Stimulated activated CD4-positive, alpha-beta T cell treated with anti-CD3 and anti-CD28 coated beads, Interleukin-15, amount 100 ng/mL, for 48 hours (primary cell): ENCODE results near the gene FOXD2.
A peak's percentile ranks its signal among the peaks of the same experiment; 100 is the strongest.

Experiments used
- DNase-seq, 2 donors: peaks; one replicate each; pipeline ENCODE4 v3.0.0-alpha.2; 2020; ENCODE audit warnings: low read depth in 2 of 2

Gene FOXD2

GRCh38 chr1:47437447-47438164 lies at the start of gene FOXD2:
Gene FOXD2, plus strand, starts transcription at chr1:47438044. Its CDS starts 92 bp downstream, at chr1:47438136.
- peak; percentile 74 to 85 for DNase-seq

GRCh38 chr1:47388891-47389238 lies 49.0 kb upstream of the FOXD2 start:
- DNase-seq = peak; percentile 13 to 32

GRCh38 chr1:47389731-47390130 lies 48.1 kb upstream of the FOXD2 start:
- no peak for DNase-seq

- no peak for DNase-seq
Measured at GRCh38 chr1:47390843-47391242, 47.0 kb upstream of the FOXD2 start.

- DNase-seq = no peak
Measured at GRCh38 chr1:47393141-47393540, 44.7 kb upstream of the FOXD2 start.

GRCh38 chr1:47395433-47395832 lies 42.4 kb upstream of the FOXD2 start:
- DNase-seq = no peak

- no peak for DNase-seq
Measured at GRCh38 chr1:47396671-47397196, 41.1 kb upstream of the FOXD2 start.

GRCh38 chr1:47399138-47399845 lies 38.6 kb upstream of the FOXD2 start:
- DNase-seq = no peak

GRCh38 chr1:47399846-47400155 lies 38.0 kb upstream of the FOXD2 start:
- DNase-seq = no peak

- DNase-seq = no peak
Measured at GRCh38 chr1:47401761-47402160, 36.1 kb upstream of the FOXD2 start.

- DNase-seq = no peak
Measured at GRCh38 chr1:47402591-47402990, 35.3 kb upstream of the FOXD2 start.

GRCh38 chr1:47403321-47403910 lies 34.4 kb upstream of the FOXD2 start:
- no peak for DNase-seq

GRCh38 chr1:47405697-47406096 lies 32.1 kb upstream of the FOXD2 start:
- no peak for DNase-seq

GRCh38 chr1:47406966-47407365 lies 30.9 kb upstream of the FOXD2 start:
- no peak for DNase-seq

- DNase-seq = no peak
Measured at GRCh38 chr1:47407481-47407880, 30.4 kb upstream of the FOXD2 start.

- no peak for DNase-seq
Measured at GRCh38 chr1:47409311-47410067, 28.4 kb upstream of the FOXD2 start.

- no peak for DNase-seq
Measured at GRCh38 chr1:47410068-47410455, 27.8 kb upstream of the FOXD2 start.

- DNase-seq = no peak
Measured at GRCh38 chr1:47411436-47411835, 26.4 kb upstream of the FOXD2 start.

- no peak for DNase-seq
Measured at GRCh38 chr1:47412437-47412836, 25.4 kb upstream of the FOXD2 start.

- no peak for DNase-seq
Measured at GRCh38 chr1:47415728-47416318, 22.0 kb upstream of the FOXD2 start, which contains the start of gene FOXE3. Gene FOXE3, plus strand, starts transcription at chr1:47416285. Its CDS starts 31 bp downstream, at chr1:47416316.

GRCh38 chr1:47416319-47417169 lies 21.3 kb upstream of the FOXD2 start:
- DNase-seq = no peak
